ENCODE measurements around the gene MPND.

- TF ChIP-seq CTCF (IDR thresholded peaks at IDR 0.05) = no peak
- no peak for TF ChIP-seq POLR2A (IDR thresholded peaks at IDR 0.05)
These were observed 11.5 kb downstream of the MPND start for GRCh38 chr19:4354897-4355296.

Measured in Peyer's patch (tissue), 4 donors.